Muscle layer of duodenum (tissue), 2 donors: ENCODE results near the gene PKP4.

Experiments
- H3K27ac ChIP-seq: one replicate; pipeline ENCODE4 v1.7.0; 2013; ENCODE audit warnings: mild to moderate bottlenecking, low read length
- H3K27me3 ChIP-seq: one replicate; pipeline ENCODE4 v1.7.0; 2013; ENCODE audit warnings: low read depth, mild to moderate bottlenecking, control low read depth, low read length
- H3K36me3 ChIP-seq, 2 donors: one replicate each; pipeline ENCODE4 v1.7.0; 2013; ENCODE audit warnings: low read length in 2 of 2, control low read depth in 1 of 2, mild to moderate bottlenecking in 1 of 2; ENCODE audit not compliant: insufficient read depth in 2 of 2, control insufficient read depth in 1 of 2
- H3K4me1 ChIP-seq, 2 donors: one replicate each; pipeline ENCODE4 v1.7.0; 2013; ENCODE audit warnings: low read length in 2 of 2, mild to moderate bottlenecking in 2 of 2, control low read depth in 1 of 2, moderate library complexity in 1 of 2; ENCODE audit not compliant: insufficient read depth in 2 of 2, control insufficient read depth in 1 of 2
- H3K4me3 ChIP-seq, 2 donors: one replicate each; pipeline ENCODE4 v1.7.0; 2013; ENCODE audit warnings: low read length in 2 of 2, low read depth in 1 of 2, mild to moderate bottlenecking in 1 of 2
- H3K9me3 ChIP-seq, 2 donors: one replicate each; pipeline ENCODE4 v1.7.0; 2013; ENCODE audit warnings: low read length in 2 of 2, control low read depth in 1 of 2, mild to moderate bottlenecking in 1 of 2; ENCODE audit not compliant: control insufficient read depth in 1 of 2
- donor health status: healthy.

Gene PKP4

DNA sequence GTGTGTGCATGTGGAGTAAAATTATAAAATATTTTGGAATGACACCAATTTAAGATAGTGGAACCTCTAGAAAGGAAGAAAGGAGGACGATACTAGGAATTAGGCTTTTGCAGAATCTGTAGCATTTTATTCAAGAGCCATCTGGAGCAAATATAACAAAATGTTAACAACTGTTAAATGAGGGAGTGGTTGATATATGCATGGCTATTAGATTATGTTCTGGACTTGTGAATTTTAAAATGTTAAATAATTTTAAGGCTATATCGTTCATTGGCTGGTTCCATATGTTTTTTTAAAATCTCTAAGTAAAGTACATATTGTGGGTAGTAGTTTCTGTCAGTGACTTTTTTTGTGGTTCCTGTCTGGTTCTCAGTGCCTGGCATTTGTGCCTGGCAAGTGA lies 123.2 kb downstream of the PKP4 start:
- H3K9me3 ChIP-seq: no peaks in the 10 kb centered on the region
- H3K4me1 ChIP-seq: no peaks in the 10 kb centered on the region
- H3K36me3 ChIP-seq: peaks cover 0 to 4% of the 10 kb centered on the region in 2 donors
- no peak overlapping the region for H3K27ac ChIP-seq
- H3K4me3 ChIP-seq: no peak overlapping the region
- H3K27me3 ChIP-seq: no peaks in the 10 kb centered on the region

DNA sequence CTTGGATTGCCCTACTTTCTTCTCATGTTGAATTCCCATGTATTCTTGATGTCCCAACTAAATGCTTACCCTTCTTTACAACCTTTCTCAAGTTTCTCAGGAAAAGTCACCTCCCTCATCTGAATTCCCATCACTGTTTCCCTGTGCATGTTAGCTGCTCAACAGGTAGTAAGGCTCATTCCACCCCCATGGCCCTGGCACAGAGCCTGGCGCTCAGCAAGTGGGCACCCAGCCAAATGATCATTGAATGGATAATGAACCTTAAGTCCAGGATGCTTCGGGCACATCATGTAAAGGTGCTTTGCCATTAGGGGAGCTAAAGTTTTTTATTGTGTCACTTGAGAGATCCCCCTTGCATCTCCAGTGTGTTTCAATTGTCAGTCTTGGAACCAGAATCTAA lies 124.0 kb downstream of the PKP4 start:
- H3K27me3 ChIP-seq: no peaks in the 10 kb centered on the region
- no peak overlapping the region for H3K4me3 ChIP-seq
- H3K36me3 ChIP-seq: peaks cover 0 to 4% of the 10 kb centered on the region in 2 donors
- no peaks in the 10 kb centered on the region for H3K4me1 ChIP-seq
- no peaks in the 10 kb centered on the region for H3K9me3 ChIP-seq
- no peak overlapping the region for H3K27ac ChIP-seq

DNA sequence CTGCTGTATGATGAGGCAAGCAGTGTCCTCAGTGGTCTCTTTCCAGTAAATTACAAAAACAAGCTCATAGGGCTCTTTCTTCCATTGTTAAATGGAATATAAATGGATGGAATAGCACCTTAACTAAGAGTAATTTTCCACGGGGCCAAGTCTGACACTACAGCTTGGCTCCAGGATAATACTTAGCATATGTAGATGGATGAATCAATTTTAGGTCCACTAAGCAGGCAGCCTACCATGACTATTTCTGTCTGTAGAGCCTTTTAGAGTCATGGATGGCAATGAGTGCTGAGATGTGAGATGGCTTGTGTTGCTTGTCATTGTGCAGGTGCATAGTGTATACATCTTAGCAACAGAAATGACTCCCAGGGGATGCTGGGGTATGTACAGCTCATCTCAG lies 125.9 kb downstream of the PKP4 start:
- no peak overlapping the region for H3K4me3 ChIP-seq
- H3K9me3 ChIP-seq: no peaks in the 10 kb centered on the region
- H3K27me3 ChIP-seq: no peaks in the 10 kb centered on the region
- H3K4me1 ChIP-seq: no peaks in the 10 kb centered on the region
- H3K36me3 ChIP-seq: peaks cover 0 to 4% of the 10 kb centered on the region in 2 donors
- no peak overlapping the region for H3K27ac ChIP-seq

DNA sequence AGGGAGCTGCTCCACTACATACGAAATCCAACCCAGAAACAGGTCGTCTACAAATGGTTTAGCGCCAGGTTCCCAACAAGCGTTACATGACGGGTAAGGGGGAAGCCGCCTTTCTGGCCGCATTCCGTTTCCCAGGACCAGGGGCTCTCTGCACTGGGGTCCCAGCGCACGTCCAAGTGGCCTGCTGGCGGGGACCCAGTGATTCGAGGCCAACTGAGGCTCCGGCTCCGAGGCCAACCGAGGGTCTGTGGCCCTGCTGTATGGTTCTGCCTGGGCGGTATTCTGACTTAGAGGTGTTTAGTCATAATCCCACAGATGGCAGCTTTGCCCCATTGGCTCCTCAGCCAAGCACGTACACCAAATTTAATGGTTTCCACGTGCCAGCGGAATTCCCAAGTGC lies 127.2 kb downstream of the PKP4 start:
- peaks cover 0 to 4% of the 10 kb centered on the region in 2 donors for H3K36me3 ChIP-seq
- no peaks in the 10 kb centered on the region for H3K27me3 ChIP-seq
- no peaks in the 10 kb centered on the region for H3K9me3 ChIP-seq
- H3K4me1 ChIP-seq: no peaks in the 10 kb centered on the region
- H3K4me3 ChIP-seq: no peak overlapping the region
- H3K27ac ChIP-seq: no peak overlapping the region

DNA sequence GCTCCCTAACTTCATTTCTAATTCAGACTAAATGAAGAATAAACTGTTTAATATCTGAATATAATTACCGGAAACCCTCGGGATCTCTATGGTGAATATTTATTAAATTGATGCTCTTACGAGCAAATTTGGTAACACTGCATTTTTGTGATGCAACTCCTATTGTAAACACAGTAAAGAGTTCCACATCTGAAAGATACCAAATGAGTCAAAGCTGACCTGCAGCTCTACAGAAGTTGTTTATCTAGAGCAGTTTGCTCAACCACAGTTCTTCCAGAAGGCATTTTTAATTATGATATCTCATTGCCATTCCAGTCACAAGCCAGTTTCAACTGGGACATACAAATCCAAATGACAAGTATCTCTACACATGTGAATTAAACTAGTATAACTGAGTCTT lies 129.7 kb downstream of the PKP4 start:
- no peak overlapping the region for H3K4me3 ChIP-seq
- H3K4me1 ChIP-seq: no peaks in the 10 kb centered on the region
- H3K9me3 ChIP-seq: no peaks in the 10 kb centered on the region
- H3K27ac ChIP-seq: no peak overlapping the region
- peaks cover 0 to 4% of the 10 kb centered on the region in 2 donors for H3K36me3 ChIP-seq
- H3K27me3 ChIP-seq: no peaks in the 10 kb centered on the region

DNA sequence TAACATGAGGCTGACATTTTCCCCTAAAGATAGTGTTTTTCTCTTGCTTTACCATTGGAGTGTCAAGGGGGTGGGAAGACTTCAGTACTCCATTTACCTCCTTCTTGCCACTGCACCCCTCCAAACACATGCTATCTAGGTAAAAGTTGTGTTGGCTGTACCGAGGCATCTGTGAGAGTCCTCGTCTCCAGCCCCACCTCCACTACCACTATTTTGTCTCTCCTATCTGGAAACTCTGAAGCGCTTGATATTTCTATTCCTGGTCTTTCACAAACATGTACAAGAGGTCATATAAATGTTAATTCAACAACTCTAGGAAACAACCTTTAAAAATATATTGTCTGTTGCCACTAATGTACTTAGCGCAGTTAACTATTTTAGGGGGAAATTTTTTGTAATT lies 132.6 kb downstream of the PKP4 start:
- no peaks in the 10 kb centered on the region for H3K9me3 ChIP-seq
- H3K27me3 ChIP-seq: no peaks in the 10 kb centered on the region
- no peak overlapping the region for H3K27ac ChIP-seq
- no peaks in the 10 kb centered on the region for H3K36me3 ChIP-seq
- H3K4me3 ChIP-seq: no peak overlapping the region
- H3K4me1 ChIP-seq: no peaks in the 10 kb centered on the region

DNA sequence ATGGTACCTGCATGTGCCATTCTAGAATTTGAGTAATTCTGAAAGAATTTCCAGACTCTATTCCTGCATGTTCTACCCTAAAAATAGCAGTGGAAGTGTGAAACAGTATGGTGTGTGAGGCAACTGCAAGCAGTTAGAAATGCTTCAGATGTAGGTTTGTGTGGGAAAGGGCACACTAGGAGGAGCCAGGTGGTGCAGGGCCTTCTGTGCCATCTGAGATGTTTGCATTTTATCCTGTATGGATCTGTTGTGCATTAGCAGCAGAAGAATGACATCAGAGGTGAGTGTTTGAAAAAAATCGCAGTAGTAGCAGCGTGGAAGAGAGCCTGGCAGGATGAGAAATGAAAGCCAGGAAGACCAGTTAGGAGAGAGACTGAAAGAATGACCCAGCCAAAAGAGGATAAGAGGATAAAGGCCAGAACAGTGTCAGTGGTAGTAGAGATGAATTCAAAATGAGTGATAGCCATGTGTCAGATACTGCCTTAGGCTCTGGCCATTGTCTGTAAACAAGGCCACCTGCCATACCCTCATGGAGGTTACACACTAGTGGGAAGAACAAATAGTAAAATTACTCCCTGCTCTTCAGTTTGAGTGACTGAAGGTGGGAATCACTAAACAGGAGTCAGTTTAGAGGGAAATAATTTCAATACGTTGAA lies 142.2 kb downstream of the PKP4 start:
- Histone ChIP-seq H3K27me3 (no peaks in the 10 kb centered on the region), H3K4me3 (no peak overlapping the region), H3K27ac (no peak overlapping the region)

DNA sequence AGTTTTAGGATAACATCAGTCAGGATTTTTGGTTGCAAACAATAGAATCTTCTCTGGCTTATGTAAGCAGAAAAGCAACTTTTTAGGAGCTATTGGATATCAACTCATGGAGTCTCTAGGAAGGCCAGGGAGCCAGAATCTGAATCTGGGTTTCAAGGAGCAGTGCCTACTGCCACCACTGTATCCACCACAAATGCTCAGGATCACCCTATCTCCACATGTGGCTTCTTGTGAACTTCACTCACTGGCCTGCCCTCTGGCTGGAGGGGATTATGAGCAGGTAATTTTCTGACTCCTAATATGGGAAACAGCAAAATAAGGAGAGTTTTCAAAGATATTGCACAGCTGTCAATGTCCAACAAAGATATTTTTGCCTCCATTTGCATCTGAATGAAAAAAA lies 142.9 kb downstream of the PKP4 start:
- H3K27me3 ChIP-seq: no peaks in the 10 kb centered on the region
- no peak overlapping the region for H3K4me3 ChIP-seq
- no peaks in the 10 kb centered on the region for H3K4me1 ChIP-seq
- no peaks in the 10 kb centered on the region for H3K9me3 ChIP-seq
- H3K27ac ChIP-seq: no peak overlapping the region
- H3K36me3 ChIP-seq: no peaks in the 10 kb centered on the region

More for the DNA sequence above, 142.2 kb downstream of the PKP4 start:
- no peaks in the 10 kb centered on the region for H3K9me3 ChIP-seq
- no peaks in the 10 kb centered on the region for H3K4me1 ChIP-seq
- H3K36me3 ChIP-seq: no peaks in the 10 kb centered on the region

DNA sequence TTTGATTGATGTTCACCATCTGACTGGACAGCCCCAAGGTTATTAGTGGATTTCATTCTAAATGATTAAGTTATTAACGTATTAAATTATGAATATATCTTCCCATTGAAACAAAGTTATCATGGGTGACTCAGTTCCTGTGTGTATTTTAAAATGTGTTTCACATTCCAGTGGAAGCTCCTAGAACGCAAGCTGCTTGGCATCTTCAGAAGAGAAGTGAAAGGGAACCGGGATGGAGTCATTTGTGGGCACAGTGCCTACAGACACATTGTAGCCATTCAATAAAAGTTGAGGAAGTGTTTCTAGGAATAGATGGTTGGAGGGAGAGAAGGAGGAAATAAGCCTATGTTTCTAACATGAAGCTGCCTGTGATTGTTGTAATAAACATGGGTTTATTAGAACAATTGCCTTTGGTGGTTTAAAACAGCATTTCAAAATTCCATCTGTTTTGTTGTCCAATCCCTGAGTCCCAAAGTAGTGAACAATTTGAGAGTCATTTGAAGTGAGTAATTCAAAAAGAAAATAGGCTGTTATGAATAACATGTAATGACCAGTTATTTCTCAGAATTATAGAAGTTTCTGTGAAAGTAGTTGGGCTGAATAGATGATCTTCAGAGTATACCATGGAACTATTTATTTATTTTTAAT lies 143.5 kb downstream of the PKP4 start:
- no peak overlapping the region for H3K27ac ChIP-seq
- H3K4me1 ChIP-seq: no peaks in the 10 kb centered on the region
- H3K27me3 ChIP-seq: no peaks in the 10 kb centered on the region
- H3K36me3 ChIP-seq: no peaks in the 10 kb centered on the region
- no peak overlapping the region for H3K4me3 ChIP-seq
- H3K9me3 ChIP-seq: no peaks in the 10 kb centered on the region

DNA sequence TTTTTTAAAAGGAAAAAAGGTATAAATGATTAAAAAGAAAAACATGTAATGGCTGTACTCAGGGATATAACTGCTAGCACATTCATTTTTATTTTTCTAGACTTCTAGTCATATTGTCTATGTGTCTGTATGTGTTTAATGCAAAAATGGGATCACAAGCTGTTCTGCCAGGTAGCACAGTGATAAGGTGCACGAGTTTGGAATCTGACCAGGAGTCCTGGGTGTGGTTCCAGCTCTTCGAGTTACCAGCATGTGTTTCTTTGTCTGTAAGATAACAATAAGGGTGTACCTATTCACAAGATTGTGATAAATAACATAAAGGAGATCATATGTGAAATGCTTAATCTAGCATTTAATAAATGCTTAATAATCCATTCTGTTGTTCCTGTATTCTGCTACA lies 145.3 kb downstream of the PKP4 start:
- no peaks in the 10 kb centered on the region for H3K9me3 ChIP-seq
- no peak overlapping the region for H3K4me3 ChIP-seq
- H3K36me3 ChIP-seq: no peaks in the 10 kb centered on the region
- H3K27ac ChIP-seq: no peak overlapping the region
- no peaks in the 10 kb centered on the region for H3K27me3 ChIP-seq
- H3K4me1 ChIP-seq: no peaks in the 10 kb centered on the region

DNA sequence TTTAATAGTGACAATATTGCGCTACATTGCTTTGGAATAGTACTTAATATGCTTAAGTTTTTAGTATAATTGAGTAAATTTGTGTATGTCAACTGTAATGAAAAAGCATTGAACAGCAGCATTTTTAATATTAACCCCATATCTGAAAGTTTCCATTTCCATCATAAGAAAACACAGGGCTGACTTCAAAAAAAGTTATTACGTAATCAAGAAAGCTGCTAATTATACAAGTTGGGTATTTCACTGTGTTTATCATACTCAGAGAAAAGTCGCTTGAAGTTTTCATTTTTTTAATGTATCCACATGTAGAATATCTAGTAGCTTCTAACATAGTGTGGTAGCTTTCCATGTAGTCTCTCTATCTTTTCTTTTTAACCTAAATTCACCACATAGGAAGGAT lies 146.5 kb downstream of the PKP4 start:
- no peak overlapping the region for H3K4me3 ChIP-seq
- H3K9me3 ChIP-seq: no peaks in the 10 kb centered on the region
- no peaks in the 10 kb centered on the region for H3K36me3 ChIP-seq
- H3K27ac ChIP-seq: no peak overlapping the region
- no peaks in the 10 kb centered on the region for H3K4me1 ChIP-seq
- H3K27me3 ChIP-seq: no peaks in the 10 kb centered on the region

DNA sequence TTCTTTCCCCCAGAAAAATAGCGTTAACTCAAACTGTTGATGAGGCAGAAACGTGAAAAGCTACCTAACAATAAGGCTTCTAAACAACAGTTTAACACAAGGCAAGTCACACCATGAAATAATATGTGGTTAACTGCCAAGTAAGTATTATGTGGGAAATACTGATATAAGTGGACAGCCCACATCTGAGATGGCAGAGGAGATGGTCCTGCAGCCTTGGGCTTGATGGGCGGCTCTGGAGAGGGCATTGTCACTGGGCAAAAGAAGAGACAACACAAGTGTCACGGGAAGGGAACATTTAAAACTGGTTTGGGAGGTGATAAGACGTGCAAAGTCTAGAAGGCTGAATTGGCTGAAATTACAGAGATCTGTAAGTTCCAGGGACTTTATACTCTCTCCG lies 147.2 kb downstream of the PKP4 start:
- no peaks in the 10 kb centered on the region for H3K27me3 ChIP-seq
- H3K4me3 ChIP-seq: no peak overlapping the region
- no peaks in the 10 kb centered on the region for H3K9me3 ChIP-seq
- no peak overlapping the region for H3K27ac ChIP-seq
- H3K36me3 ChIP-seq: no peaks in the 10 kb centered on the region
- H3K4me1 ChIP-seq: no peaks in the 10 kb centered on the region
